Measurements from ENCODE around the gene GALE. TPM values are rescaled to one million over a fixed set of nuclear protein-coding genes. Genes with fewer than 3 reads are reported as not detected.

Gene GALE
- total and polyA plus RNA-seq, 2 of the 13 experiments (the other 11 are each of a cell fraction or from before 2014, with no cell fraction given) = 85.2 to 88.4 TPM

DNA sequence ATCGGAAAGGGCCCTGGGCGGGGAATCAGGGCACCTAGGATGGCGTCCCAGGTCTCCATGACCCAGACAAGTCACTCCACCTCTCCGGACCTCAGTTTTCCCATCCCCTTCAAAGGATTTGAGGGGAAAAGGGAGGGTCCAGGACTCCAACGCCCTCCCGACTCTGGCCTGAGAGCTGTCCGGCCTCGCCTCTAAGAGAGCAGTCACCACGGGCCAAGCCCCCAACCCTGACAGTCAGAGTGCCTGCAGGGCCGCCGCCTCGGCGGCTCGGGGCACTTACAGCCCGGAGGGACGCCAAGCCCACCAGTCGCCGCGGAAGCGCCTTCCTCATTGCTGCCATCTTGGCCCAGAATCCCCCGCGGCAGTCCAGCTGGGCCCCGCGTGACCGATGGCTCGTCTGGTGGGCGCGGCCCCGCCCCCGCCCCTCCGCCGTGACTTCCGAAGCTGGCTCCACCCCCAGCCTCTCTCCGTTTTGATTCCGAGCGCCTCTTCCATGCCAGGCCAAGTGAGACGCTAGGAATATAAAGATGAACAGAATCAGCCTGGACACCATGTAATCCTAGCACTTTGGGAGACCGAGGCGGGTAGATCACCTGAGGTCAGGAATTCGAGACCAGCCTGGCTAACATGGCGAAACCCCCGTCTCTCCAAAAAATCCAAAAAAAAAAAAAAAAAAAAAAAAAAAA is 24.7 kb upstream of the GALE start, which contains the start of gene HMGCL (continued):
- TF ChIP-seq, protein P1, sequence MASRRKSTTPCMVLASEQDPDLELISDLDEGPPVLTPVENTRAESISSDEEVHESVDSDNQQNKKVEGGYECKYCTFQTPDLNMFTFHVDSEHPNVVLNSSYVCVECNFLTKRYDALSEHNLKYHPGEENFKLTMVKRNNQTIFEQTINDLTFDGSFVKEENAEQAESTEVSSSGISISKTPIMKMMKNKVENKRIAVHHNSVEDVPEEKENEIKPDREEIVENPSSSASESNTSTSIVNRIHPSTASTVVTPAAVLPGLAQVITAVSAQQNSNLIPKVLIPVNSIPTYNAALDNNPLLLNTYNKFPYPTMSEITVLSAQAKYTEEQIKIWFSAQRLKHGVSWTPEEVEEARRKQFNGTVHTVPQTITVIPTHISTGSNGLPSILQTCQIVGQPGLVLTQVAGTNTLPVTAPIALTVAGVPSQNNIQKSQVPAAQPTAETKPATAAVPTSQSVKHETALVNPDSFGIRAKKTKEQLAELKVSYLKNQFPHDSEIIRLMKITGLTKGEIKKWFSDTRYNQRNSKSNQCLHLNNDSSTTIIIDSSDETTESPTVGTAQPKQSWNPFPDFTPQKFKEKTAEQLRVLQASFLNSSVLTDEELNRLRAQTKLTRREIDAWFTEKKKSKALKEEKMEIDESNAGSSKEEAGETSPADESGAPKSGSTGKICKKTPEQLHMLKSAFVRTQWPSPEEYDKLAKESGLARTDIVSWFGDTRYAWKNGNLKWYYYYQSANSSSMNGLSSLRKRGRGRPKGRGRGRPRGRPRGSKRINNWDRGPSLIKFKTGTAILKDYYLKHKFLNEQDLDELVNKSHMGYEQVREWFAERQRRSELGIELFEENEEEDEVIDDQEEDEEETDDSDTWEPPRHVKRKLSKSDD (CRISPR knock-in tag; IDR thresholded peaks at IDR 0.05; ENCODE audit: low read depth) = no peak; the same call in 1 of the 2 replicates
- TF ChIP-seq, protein P2, sequence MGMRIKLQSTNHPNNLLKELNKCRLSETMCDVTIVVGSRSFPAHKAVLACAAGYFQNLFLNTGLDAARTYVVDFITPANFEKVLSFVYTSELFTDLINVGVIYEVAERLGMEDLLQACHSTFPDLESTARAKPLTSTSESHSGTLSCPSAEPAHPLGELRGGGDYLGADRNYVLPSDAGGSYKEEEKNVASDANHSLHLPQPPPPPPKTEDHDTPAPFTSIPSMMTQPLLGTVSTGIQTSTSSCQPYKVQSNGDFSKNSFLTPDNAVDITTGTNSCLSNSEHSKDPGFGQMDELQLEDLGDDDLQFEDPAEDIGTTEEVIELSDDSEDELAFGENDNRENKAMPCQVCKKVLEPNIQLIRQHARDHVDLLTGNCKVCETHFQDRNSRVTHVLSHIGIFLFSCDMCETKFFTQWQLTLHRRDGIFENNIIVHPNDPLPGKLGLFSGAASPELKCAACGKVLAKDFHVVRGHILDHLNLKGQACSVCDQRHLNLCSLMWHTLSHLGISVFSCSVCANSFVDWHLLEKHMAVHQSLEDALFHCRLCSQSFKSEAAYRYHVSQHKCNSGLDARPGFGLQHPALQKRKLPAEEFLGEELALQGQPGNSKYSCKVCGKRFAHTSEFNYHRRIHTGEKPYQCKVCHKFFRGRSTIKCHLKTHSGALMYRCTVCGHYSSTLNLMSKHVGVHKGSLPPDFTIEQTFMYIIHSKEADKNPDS (CRISPR knock-in tag; IDR thresholded peaks at IDR 0.05) = peak; percentile 70; the same call in 1 of the 2 replicates
- TF ChIP-seq ZFP62 (CRISPR knock-in tag; IDR thresholded peaks at IDR 0.05) (no peak), ZSCAN20 (CRISPR knock-in tag; IDR thresholded peaks at IDR 0.05; ENCODE audit: borderline replicate concordance) (peak; percentile 89; the same call in 1 of the 2 replicates), PAWR (CRISPR knock-in tag; IDR thresholded peaks at IDR 0.05; ENCODE audit: borderline replicate concordance) (no peak), ZNF549 (CRISPR knock-in tag; IDR thresholded peaks at IDR 0.05) (no peak), KAT8 (CRISPR knock-in tag; IDR thresholded peaks at IDR 0.05) (peak; percentile 86), MED13 (CRISPR knock-in tag; IDR thresholded peaks at IDR 0.05) (peak; percentile 80), ZNF34 (CRISPR knock-in tag; IDR thresholded peaks at IDR 0.05; ENCODE audit: borderline replicate concordance) (no peak), GATAD1 (CRISPR knock-in tag; IDR thresholded peaks at IDR 0.05) (peak; percentile 96), ZNF564 (CRISPR knock-in tag; IDR thresholded peaks at IDR 0.05) (peak; percentile 52; the same call in 1 of the 2 replicates), THAP11 (CRISPR knock-in tag; IDR thresholded peaks at IDR 0.05) (peak; percentile 85), ZFAT (CRISPR knock-in tag; conservative IDR thresholded peaks at IDR 0.05) (peak; percentile 34; the same call in 1 of the 2 replicates), STAT5B (CRISPR knock-in tag; IDR thresholded peaks at IDR 0.05) (no peak), ZNF788 (CRISPR knock-in tag; IDR thresholded peaks at IDR 0.05; ENCODE audit: borderline replicate concordance) (peak; percentile 94), SP140L (CRISPR knock-in tag; IDR thresholded peaks at IDR 0.05; ENCODE audit: borderline replicate concordance) (no peak), KLF15 (CRISPR knock-in tag; IDR thresholded peaks at IDR 0.05; ENCODE audit: borderline replicate concordance) (0 out of 2 replicates have a peak, but pooled peaks have one; percentile 71), ZNF24 (IDR thresholded peaks at IDR 0.05) (no peak), XBP1 (CRISPR knock-in tag; IDR thresholded peaks at IDR 0.05) (peak; percentile 77)
- TF ChIP-seq, protein P3, sequence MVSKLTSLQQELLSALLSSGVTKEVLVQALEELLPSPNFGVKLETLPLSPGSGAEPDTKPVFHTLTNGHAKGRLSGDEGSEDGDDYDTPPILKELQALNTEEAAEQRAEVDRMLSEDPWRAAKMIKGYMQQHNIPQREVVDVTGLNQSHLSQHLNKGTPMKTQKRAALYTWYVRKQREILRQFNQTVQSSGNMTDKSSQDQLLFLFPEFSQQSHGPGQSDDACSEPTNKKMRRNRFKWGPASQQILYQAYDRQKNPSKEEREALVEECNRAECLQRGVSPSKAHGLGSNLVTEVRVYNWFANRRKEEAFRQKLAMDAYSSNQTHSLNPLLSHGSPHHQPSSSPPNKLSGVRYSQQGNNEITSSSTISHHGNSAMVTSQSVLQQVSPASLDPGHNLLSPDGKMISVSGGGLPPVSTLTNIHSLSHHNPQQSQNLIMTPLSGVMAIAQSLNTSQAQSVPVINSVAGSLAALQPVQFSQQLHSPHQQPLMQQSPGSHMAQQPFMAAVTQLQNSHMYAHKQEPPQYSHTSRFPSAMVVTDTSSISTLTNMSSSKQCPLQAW (CRISPR knock-in tag; IDR thresholded peaks at IDR 0.05) = 0 out of 2 replicates have a peak, but pooled peaks have one; percentile 64
- TF ChIP-seq, protein P4, sequence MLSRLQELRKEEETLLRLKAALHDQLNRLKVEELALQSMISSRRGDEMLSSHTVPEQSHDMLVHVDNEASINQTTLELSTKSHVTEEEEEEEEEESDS (CRISPR knock-in tag; IDR thresholded peaks at IDR 0.05; ENCODE audit: borderline replicate concordance) = peak; percentile 81; the same call in 1 of the 2 replicates
- TF ChIP-seq, protein P5, sequence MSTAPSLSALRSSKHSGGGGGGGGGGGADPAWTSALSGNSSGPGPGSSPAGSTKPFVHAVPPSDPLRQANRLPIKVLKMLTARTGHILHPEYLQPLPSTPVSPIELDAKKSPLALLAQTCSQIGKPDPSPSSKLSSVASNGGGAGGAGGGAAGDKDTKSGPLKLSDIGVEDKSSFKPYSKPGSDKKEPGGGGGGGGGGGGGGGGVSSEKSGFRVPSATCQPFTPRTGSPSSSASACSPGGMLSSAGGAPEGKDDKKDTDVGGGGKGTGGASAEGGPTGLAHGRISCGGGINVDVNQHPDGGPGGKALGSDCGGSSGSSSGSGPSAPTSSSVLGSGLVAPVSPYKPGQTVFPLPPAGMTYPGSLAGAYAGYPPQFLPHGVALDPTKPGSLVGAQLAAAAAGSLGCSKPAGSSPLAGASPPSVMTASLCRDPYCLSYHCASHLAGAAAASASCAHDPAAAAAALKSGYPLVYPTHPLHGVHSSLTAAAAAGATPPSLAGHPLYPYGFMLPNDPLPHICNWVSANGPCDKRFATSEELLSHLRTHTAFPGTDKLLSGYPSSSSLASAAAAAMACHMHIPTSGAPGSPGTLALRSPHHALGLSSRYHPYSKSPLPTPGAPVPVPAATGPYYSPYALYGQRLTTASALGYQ (CRISPR knock-in tag; IDR thresholded peaks at IDR 0.05) = no peak; the same call in 1 of the 2 replicates
